ENCODE measurements around the gene HLA-DOB.

GRCh38 chr6:32763421-32763820, 53.4 kb downstream of the HLA-DOB start, which contains the start of gene HLA-DQB2:
- TF ChIP-seq, protein P1, sequence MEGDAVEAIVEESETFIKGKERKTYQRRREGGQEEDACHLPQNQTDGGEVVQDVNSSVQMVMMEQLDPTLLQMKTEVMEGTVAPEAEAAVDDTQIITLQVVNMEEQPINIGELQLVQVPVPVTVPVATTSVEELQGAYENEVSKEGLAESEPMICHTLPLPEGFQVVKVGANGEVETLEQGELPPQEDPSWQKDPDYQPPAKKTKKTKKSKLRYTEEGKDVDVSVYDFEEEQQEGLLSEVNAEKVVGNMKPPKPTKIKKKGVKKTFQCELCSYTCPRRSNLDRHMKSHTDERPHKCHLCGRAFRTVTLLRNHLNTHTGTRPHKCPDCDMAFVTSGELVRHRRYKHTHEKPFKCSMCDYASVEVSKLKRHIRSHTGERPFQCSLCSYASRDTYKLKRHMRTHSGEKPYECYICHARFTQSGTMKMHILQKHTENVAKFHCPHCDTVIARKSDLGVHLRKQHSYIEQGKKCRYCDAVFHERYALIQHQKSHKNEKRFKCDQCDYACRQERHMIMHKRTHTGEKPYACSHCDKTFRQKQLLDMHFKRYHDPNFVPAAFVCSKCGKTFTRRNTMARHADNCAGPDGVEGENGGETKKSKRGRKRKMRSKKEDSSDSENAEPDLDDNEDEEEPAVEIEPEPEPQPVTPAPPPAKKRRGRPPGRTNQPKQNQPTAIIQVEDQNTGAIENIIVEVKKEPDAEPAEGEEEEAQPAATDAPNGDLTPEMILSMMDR (IDR thresholded peaks at IDR 0.05), result no peak
- no peak for TF ChIP-seq POLR2A (IDR thresholded peaks at IDR 0.05)
